WTC11 (cell line): ENCODE measurements around the gene MORN5. TPM values are rescaled to one million over a fixed set of nuclear protein-coding genes. Genes with fewer than 3 reads are reported as not detected.

Experiments
- ATAC-seq: fragments of 200-7000 bp; cut with Tn5 transposase; 2 replicates; pipeline ENCODE4 v1.10.0; 2021; ENCODE audit warnings: mild to moderate bottlenecking, moderate library complexity
- CTCF ChIA-PET: fragments of 300-600 bp; sonication (Branson Sonifier 250); formaldehyde crosslinking; loops from one replicate; lab custom pipeline; 2021; ENCODE audit warnings: antibody characterized with exemption; lab: Charles Lee
- POLR2A ChIA-PET: fragments of 350-600 bp; sonication (Branson Sonifier 250); formaldehyde crosslinking; loops from one replicate; lab custom pipeline; 2021; ENCODE audit warnings: antibody characterized with exemption; lab: Charles Lee
- DNase-seq: peaks from one replicate; pipeline ENCODE4 v3.0.0; 2021; ENCODE audit warnings: low spot score
- H3K27ac Mint-ChIP-seq: 2 replicates; pipeline ENCODE4 v1.8.0; 2021; ENCODE audit warnings: mixed read lengths
- H3K27me3 Mint-ChIP-seq: 2 replicates; pipeline ENCODE4 v1.8.0; 2021; ENCODE audit warnings: low read depth, mild to moderate bottlenecking, moderate library complexity, mixed read lengths
- H3K36me3 Mint-ChIP-seq: 2 replicates; pipeline ENCODE4 v1.8.0; 2021; ENCODE audit warnings: mixed read lengths
- H3K4me1 Mint-ChIP-seq: 2 replicates; pipeline ENCODE4 v1.8.0; 2022; ENCODE audit warnings: mixed read lengths
- H3K4me3 Mint-ChIP-seq: 2 replicates; pipeline ENCODE4 v1.8.0; 2021; ENCODE audit warnings: mild to moderate bottlenecking, moderate library complexity, mixed read lengths
- H3K9me3 Mint-ChIP-seq: 2 replicates; pipeline ENCODE4 v1.8.0; 2021; ENCODE audit warnings: mixed read lengths
- ATF6 ChIP-seq: sonication (generic); formaldehyde crosslinking; IDR thresholded peaks from 2 replicates; pipeline ENCODE4 v1.8.1; 2023; ENCODE audit warnings: mild to moderate bottlenecking, missing genetic modification reagents
- E2F4 ChIP-seq: sonication (generic); formaldehyde crosslinking; IDR thresholded peaks from 2 replicates; pipeline ENCODE4 v1.8.1; 2022; ENCODE audit warnings: low read depth, mild to moderate bottlenecking, moderate library complexity, missing genetic modification reagents, borderline replicate concordance
- GRHL2 ChIP-seq: fragments of 250-450 bp; sonication (Bioruptor Pico); IDR thresholded peaks from 2 replicates; pipeline ENCODE4 v1.8.0; 2022; ENCODE audit warnings: mild to moderate bottlenecking, moderate library complexity; ENCODE audit not compliant: insufficient replicate concordance, severe bottlenecking
- ZMAT4 ChIP-seq: fragments of 250-450 bp; sonication (Bioruptor Pico); IDR thresholded peaks from 2 replicates; pipeline ENCODE4 v1.9.0; 2021; ENCODE audit warnings: mild to moderate bottlenecking
- microRNA-seq: library from miRNA; unstranded; fragments of <30 nt; microRNA quantifications from one replicate; pipeline ENCODE4 v1.2.0, GENCODE V29; 2022; ENCODE audit warnings: borderline number of aligned reads
- total RNA-seq: library from RNA; stranded (reverse); gene quantifications from 3 replicates; pipeline ENCODE4 v1.2.3, GENCODE V29; 2021

The MORN5 gene
- total RNA-seq, 1 experiment from 2014 or later = not detected

GRCh38 chr9:122248448-122248865 is 88.7 kb downstream of the MORN5 start:
- no peaks in the 10 kb centered on the region for H3K9me3 Mint-ChIP-seq
- no peak overlapping the region for H3K27ac Mint-ChIP-seq
- CTCF ChIA-PET = interaction anchor here (1.0 kb wide), 1 partner anchor 34 kb away, joined by 3 read pairs; no protein-coding TSS in a partner anchor
- TF ChIP-seq ZMAT4 (CRISPR knock-in tag) = no peak
- no peak for TF ChIP-seq ATF6
- TF ChIP-seq E2F4 (CRISPR knock-in tag) = no peak
- no peak for TF ChIP-seq GRHL2
- H3K4me1 Mint-ChIP-seq = peaks cover 21% of the 10 kb centered on the region
- POLR2A ChIA-PET = no interaction called here
- ATAC-seq = no peak
- H3K27me3 Mint-ChIP-seq = no peaks in the 10 kb centered on the region
- peaks cover 46% of the 10 kb centered on the region for H3K36me3 Mint-ChIP-seq
- DNase-seq = no peak
- H3K4me3 Mint-ChIP-seq = no peak overlapping the region

Small RNA genes lying within 50 kb of the gene (microRNA-seq; reads per million reads assigned to microRNA genes)
- gene MIR4478 = not detected

Other genes starting within 250 kb of the MORN5 start
- 0.50 to 1.1 TPM (median 0.69 TPM) in 3 replicates for gene TTLL11, start 66.6 kb upstream of the MORN5 start, total RNA-seq
- gene NDUFA8, start 129 bp upstream of the MORN5 start, total RNA-seq = 70.7 to 71.8 TPM (median 71.2 TPM) in 3 replicates
- gene LHX6, start 69.0 kb downstream of the MORN5 start, total RNA-seq = 0.71 to 1.5 TPM (median 1.5 TPM) in 3 replicates
- 11.4 to 14.3 TPM (median 13.1 TPM) in 3 replicates for gene RBM18, start 104.9 kb downstream of the MORN5 start, total RNA-seq
- gene MRRF, start 105.0 kb downstream of the MORN5 start, total RNA-seq = 36.1 to 42.3 TPM (median 38.8 TPM) in 3 replicates
- gene PTGS1, start 211.1 kb downstream of the MORN5 start, total RNA-seq = 0.89 to 1.1 TPM (median 1.0 TPM) in 3 replicates